A549 (cell line): ENCODE data around the gene SLC16A3. TPM values are rescaled to one million over a fixed set of nuclear protein-coding genes. Genes with fewer than 3 reads are reported as not detected.
A peak's percentile ranks its signal among the peaks of the same experiment; 100 is the strongest.

ENCODE experiments used
- ATAC-seq, 2 experiments: fragments of 200-7000 bp in 1 of 2; fragments of >200 bp in 1 of 2; cut with Nextera tagmentation in 1 of 2; cut with Tn5 transposase in 1 of 2; 3 replicates each; pipeline versions ENCODE4 v1.8.0 to v1.9.1; 2018 to 2020; ENCODE audit warnings: mild to moderate bottlenecking in 1 of 2, moderate library complexity in 1 of 2
- CTCF ChIA-PET: fragments of 300-600 bp; sonication (Branson Sonifier 250); formaldehyde crosslinking; extraction: SDS; loops from one replicate; lab custom pipeline; 2021; ENCODE audit warnings: antibody characterized with exemption, inconsistent platforms; lab: Yijun Ruan, JAX
- POLR2A ChIA-PET: fragments of 350-600 bp; formaldehyde crosslinking; extraction: SDS; loops from one replicate; lab custom pipeline; 2021; ENCODE audit warnings: antibody characterized with exemption, inconsistent platforms; lab: Yijun Ruan, JAX
- DNase-seq, 2 experiments: peaks; one replicate each; pipeline versions ENCODE4 v3.0.0 to v3.0.0-alpha.2; 2011 to 2016; ENCODE audit warnings: low read depth in 1 of 2, low spot score in 1 of 2
- FAIRE-seq: peaks from 2 replicates; lab custom pipeline; 2011; peaks lifted over from hg19 to GRCh38; lab: Jason Lieb, UNC
- H3K27ac ChIP-seq, 2 experiments: fragments of >200 bp; sonication (Bioruptor Twin); formaldehyde crosslinking; 3 replicates each; pipeline ENCODE4 v1.5.1; 2016 to 2017
- H3K4me1 ChIP-seq: fragments of >200 bp; sonication (Bioruptor Twin); formaldehyde crosslinking; 3 replicates; pipeline ENCODE4 v1.6.1; 2016
- H3K4me2 ChIP-seq: fragments of >200 bp; sonication (Bioruptor Twin); formaldehyde crosslinking; 3 replicates; pipeline ENCODE4 v1.6.1; 2016
- H3K4me3 ChIP-seq: fragments of >200 bp; sonication (Bioruptor Twin); formaldehyde crosslinking; 3 replicates; pipeline ENCODE4 v1.5.1; 2016
- H3K9me3 ChIP-seq: fragments of >200 bp; sonication (Bioruptor Twin); formaldehyde crosslinking; 3 replicates; pipeline ENCODE4 v1.6.1; 2016
- BHLHE40 ChIP-seq: IDR thresholded peaks from 2 replicates; pipeline ENCODE4 v1.6.1; 2012; ENCODE audit warnings: low read depth, low read length, inconsistent platforms
- CBX2 ChIP-seq: fragments of 200-600 bp; sonication (generic); IDR thresholded peaks from 2 replicates; pipeline ENCODE4 v1.6.1; 2016; ENCODE audit warnings: low read depth, mild to moderate bottlenecking, borderline replicate concordance
- CBX8 ChIP-seq: fragments of 200-600 bp; sonication (generic); IDR thresholded peaks from 2 replicates; pipeline ENCODE4 v1.6.1; 2016
- CHD2 ChIP-seq: fragments of 150-350 bp; IDR thresholded peaks from 2 replicates; pipeline ENCODE4 v1.6.1; 2014; ENCODE audit warnings: low read length; ENCODE audit not compliant: partially characterized antibody
- CHD4 ChIP-seq: fragments of 200-600 bp; sonication (generic); IDR thresholded peaks from 2 replicates; pipeline ENCODE4 v1.6.1; 2016; ENCODE audit warnings: antibody characterized with exemption, mild to moderate bottlenecking, borderline replicate concordance
- EP300 ChIP-seq, 2 experiments: fragments of >200 bp; sonication (Bioruptor Twin); formaldehyde crosslinking; IDR thresholded peaks; 2 replicates in 1 of 2; 3 replicates in 1 of 2; pipeline ENCODE4 v1.6.1; 2016 to 2017
- ESRRA ChIP-seq: fragments of 150-350 bp; IDR thresholded peaks from 2 replicates; pipeline ENCODE4 v1.6.1; 2014; ENCODE audit warnings: mild to moderate bottlenecking, low read length, borderline replicate concordance
- HEYL ChIP-seq: fragments of 250-450 bp; sonication (Bioruptor Pico); IDR thresholded peaks from 2 replicates; pipeline ENCODE4 v1.8.0; 2021; ENCODE audit warnings: mild to moderate bottlenecking, moderate library complexity
- HOXB13 ChIP-seq: fragments of 250-450 bp; sonication (Bioruptor Pico); IDR thresholded peaks from 2 replicates; pipeline ENCODE4 v1.5.0; 2020; ENCODE audit warnings: low read depth, mild to moderate bottlenecking, moderate library complexity
- JUNB ChIP-seq: fragments of >200 bp; sonication (Bioruptor Twin); formaldehyde crosslinking; IDR thresholded peaks from 2 replicates; pipeline ENCODE4 v1.6.1; 2016
- KDM5A ChIP-seq: fragments of 200-600 bp; sonication (generic); IDR thresholded peaks from 2 replicates; pipeline ENCODE4 v1.6.1; 2016; ENCODE audit warnings: antibody characterized with exemption, mild to moderate bottlenecking
- NPAS2 ChIP-seq: fragments of 250-450 bp; sonication (Bioruptor Pico); IDR thresholded peaks from 2 replicates; pipeline ENCODE4 v1.8.0; 2022; ENCODE audit warnings: mild to moderate bottlenecking, moderate library complexity, borderline replicate concordance
- RARB ChIP-seq: fragments of 250-450 bp; sonication (Bioruptor Pico); IDR thresholded peaks from 2 replicates; pipeline ENCODE4 v1.8.0; 2021; ENCODE audit warnings: mild to moderate bottlenecking, moderate library complexity
- RFX5 ChIP-seq: fragments of 450-650 bp; IDR thresholded peaks from 2 replicates; pipeline ENCODE4 v1.7.1; 2014; ENCODE audit warnings: antibody characterized with exemption, mild to moderate bottlenecking, moderate library complexity
- RNF2 ChIP-seq: fragments of 200-600 bp; sonication (generic); IDR thresholded peaks from 2 replicates; pipeline ENCODE4 v1.6.1; 2016; ENCODE audit warnings: low read depth, mild to moderate bottlenecking, antibody characterized with exemption, moderate library complexity, borderline replicate concordance
- SREBF2 ChIP-seq: fragments of 450-650 bp; IDR thresholded peaks from 2 replicates; pipeline ENCODE4 v1.6.1; 2014; ENCODE audit warnings: mild to moderate bottlenecking, moderate library complexity
- ZC3H11A ChIP-seq: fragments of 450-650 bp; IDR thresholded peaks from 2 replicates; pipeline ENCODE4 v1.6.1; 2014; ENCODE audit warnings: antibody characterized with exemption, mild to moderate bottlenecking
- whole genome bisulfite sequencing: methylation state at CpG from one replicate; pipeline ENCODE4 v1.1.6; 2017; ENCODE audit errors: missing lambda C conversion rate; 5-methylcytosine and 5-hydroxymethylcytosine counted together
- polyA plus RNA-seq, 4 experiments: library from polyadenylated mRNA; depleted of rRNA in 3 of 4; stranded (reverse); fragments of >200 nt; fragmentation: RNase III in 1 of 4; extraction: RNeasy Plus Mini Kit Qiagen cat#74134 plus additional on column Dnase treatment in 1 of 4; gene quantifications; 2 replicates in 3 of 4; 3 replicates in 1 of 4; pipeline ENCODE4 v1.2.3, GENCODE V29; 2011 to 2017
- TF ChIP-seq, protein P1 (sequence below): fragments of >200 bp; sonication (Bioruptor Twin); formaldehyde crosslinking; IDR thresholded peaks from 2 replicates; pipeline ENCODE4 v1.6.1; 2016
- TF ChIP-seq, protein P2 (sequence below): IDR thresholded peaks from 2 replicates; pipeline ENCODE4 v1.6.1; 2012
- TF ChIP-seq, protein P3 (sequence below): fragments of 250-450 bp; sonication (Bioruptor Pico); IDR thresholded peaks from 2 replicates; pipeline ENCODE4 v1.5.0; 2020; ENCODE audit warnings: low read depth, mild to moderate bottlenecking, moderate library complexity
- TF ChIP-seq, protein P4 (sequence below): IDR thresholded peaks from 2 replicates; pipeline ENCODE4 v1.6.1; 2012; ENCODE audit warnings: low read depth, borderline replicate concordance
- TF ChIP-seq, protein P5 (sequence below): IDR thresholded peaks from 2 replicates; pipeline ENCODE4 v1.6.1; 2012

Gene SLC16A3
- polyA plus RNA-seq, 2 of the 4 experiments (the other 2 are of a cell fraction) = 28.6 to 90.9 TPM

DNA sequence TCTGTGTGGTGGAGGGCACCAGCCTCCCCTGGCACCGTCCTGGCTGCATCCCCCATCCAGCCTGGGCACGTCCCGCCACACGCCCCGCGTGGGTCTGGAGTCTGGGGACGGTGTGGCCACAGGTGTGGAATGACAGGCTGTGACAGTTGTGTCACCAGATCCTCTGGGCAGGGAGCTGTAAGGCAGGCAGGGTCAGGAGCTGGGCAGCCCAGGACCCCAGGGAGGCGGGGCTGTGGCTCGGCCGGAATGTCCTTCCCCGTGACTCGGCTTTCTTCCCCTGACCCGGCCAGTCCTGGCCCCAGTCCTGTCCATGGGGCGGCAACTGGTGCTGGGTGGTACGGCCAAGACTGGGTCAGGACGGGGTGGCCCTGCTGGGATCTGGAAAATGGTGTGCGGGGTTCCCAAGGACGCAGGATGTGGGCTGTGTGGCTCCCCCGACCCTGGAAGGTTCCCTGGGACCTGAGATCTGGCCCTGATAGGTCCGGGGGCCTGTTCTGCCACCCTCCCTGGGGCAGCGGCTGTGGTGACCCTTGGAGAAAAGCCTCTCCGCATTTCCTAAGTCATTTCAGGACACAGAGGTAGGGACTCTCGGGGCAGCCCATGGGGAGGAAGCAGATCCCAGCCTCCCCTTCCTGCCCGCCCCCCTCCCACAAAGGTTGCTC is 3.3 kb upstream of the SLC16A3 start:
- H3K9me3 ChIP-seq = no peaks in the 10 kb centered on the region
- TF ChIP-seq, protein P1, sequence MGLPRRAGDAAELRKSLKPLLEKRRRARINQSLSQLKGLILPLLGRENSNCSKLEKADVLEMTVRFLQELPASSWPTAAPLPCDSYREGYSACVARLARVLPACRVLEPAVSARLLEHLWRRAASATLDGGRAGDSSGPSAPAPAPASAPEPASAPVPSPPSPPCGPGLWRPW = no peak
- TF ChIP-seq RARB (CRISPR knock-in tag) (no peak), HOXB13 (CRISPR knock-in tag) (no peak), CHD2 (no peak), ESRRA (no peak), KDM5A (no peak), EP300 (IDR thresholded peaks at IDR 0.05) (no peak), CBX8 (no peak), JUNB (no peak)
- TF ChIP-seq, protein P2, sequence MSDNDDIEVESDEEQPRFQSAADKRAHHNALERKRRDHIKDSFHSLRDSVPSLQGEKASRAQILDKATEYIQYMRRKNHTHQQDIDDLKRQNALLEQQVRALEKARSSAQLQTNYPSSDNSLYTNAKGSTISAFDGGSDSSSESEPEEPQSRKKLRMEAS = no peak
- H3K4me2 ChIP-seq = no peak overlapping the region
- H3K4me3 ChIP-seq = no peak overlapping the region
- POLR2A ChIA-PET = no interaction called here
- no peak for ATAC-seq
- FAIRE-seq = no peak
- peak overlapping the region in 1 of 2 experiments; percentile 36; a peak in 2 of 6 replicates for H3K27ac ChIP-seq
- WGBS = 80% methylated on average over 22 of the region's 24 CpGs
- CTCF ChIA-PET = interaction anchor here (0.7 to 3.0 kb wide), 8 partner anchors 10 to 189 kb away, joined by 3 to 23 read pairs (median 3); no protein-coding TSS in a partner anchor
- H3K4me1 ChIP-seq = peaks cover 10% of the 10 kb centered on the region
- DNase-seq = no peak

DNA sequence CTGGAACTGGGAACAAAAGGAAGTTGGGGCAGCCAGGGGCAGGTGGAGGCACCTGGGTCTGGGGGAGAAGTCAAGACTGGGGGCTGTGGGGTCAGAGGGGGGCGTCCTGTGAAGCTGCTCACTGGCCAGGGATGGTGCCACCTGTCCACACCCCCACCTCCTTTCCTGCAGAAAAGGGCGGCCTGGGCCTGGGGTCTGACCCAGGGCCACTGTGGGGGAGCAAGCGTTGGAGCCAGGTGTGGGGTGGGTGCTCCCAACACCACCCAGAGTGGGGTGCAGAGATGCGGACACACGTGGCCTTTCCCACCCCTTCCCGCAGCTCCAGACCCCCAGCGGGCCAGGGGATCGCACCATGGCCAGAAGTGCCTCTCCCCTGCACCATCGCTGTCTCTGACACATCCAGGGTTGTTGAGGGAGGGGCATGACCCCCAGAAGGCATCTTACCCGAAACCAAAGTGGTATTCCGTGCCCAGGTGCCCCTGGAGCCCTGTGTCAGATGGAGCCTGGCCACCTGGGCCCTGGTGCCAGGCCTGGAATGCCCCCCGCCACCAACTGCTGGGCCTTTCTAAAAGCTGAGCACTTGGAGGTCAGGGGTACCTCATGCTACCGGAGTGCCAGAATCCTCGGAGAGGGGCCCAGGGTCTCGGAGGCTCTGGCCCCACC is 2.6 kb upstream of the SLC16A3 start:
- ChIA-PET CTCF (interaction anchor here (0.7 to 3.0 kb wide), 10 partner anchors 10 to 196 kb away, joined by 3 to 23 read pairs (median 3); no protein-coding TSS in a partner anchor), POLR2A (no interaction called here)
- WGBS = 85% methylated on average over 12 of the region's 15 CpGs
- Histone ChIP-seq H3K9me3 (no peaks in the 10 kb centered on the region), H3K4me3 (no peak overlapping the region), H3K4me2 (no peak overlapping the region), H3K4me1 (peaks cover 13% of the 10 kb centered on the region), H3K27ac (peak overlapping the region in 1 of 2 experiments; percentile 56; a peak in 2 of 6 replicates)
- ATAC-seq (no peak), DNase-seq (no peak), FAIRE-seq (no peak)
- TF ChIP-seq, protein P3, sequence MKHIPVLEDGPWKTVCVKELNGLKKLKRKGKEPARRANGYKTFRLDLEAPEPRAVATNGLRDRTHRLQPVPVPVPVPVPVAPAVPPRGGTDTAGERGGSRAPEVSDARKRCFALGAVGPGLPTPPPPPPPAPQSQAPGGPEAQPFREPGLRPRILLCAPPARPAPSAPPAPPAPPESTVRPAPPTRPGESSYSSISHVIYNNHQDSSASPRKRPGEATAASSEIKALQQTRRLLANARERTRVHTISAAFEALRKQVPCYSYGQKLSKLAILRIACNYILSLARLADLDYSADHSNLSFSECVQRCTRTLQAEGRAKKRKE (CRISPR knock-in tag) = no peak
- TF ChIP-seq HEYL (no peak), BHLHE40 (no peak), NPAS2 (CRISPR knock-in tag) (no peak), CHD4 (no peak), RNF2 (no peak), RFX5 (no peak), CBX2 (no peak), ZC3H11A (no peak), HOXB13 (CRISPR knock-in tag) (no peak), SREBF2 (no peak), RARB (CRISPR knock-in tag) (no peak)
- TF ChIP-seq, protein P1 = no peak
- TF ChIP-seq, protein P4, sequence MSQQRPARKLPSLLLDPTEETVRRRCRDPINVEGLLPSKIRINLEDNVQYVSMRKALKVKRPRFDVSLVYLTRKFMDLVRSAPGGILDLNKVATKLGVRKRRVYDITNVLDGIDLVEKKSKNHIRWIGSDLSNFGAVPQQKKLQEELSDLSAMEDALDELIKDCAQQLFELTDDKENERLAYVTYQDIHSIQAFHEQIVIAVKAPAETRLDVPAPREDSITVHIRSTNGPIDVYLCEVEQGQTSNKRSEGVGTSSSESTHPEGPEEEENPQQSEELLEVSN = no peak
- TF ChIP-seq, protein P5, sequence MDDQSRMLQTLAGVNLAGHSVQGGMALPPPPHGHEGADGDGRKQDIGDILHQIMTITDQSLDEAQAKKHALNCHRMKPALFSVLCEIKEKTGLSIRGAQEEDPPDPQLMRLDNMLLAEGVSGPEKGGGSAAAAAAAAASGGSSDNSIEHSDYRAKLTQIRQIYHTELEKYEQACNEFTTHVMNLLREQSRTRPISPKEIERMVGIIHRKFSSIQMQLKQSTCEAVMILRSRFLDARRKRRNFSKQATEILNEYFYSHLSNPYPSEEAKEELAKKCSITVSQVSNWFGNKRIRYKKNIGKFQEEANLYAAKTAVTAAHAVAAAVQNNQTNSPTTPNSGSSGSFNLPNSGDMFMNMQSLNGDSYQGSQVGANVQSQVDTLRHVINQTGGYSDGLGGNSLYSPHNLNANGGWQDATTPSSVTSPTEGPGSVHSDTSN = no peak
